ENCODE measurements around the gene SPRR3. TPM values are rescaled to one million over a fixed set of nuclear protein-coding genes. Genes with fewer than 3 reads are reported as not detected.

SPRR3 gene
- total RNA-seq, 1 donor from 2014 or later = not detected

- Mint-ChIP-seq H3K4me1 (ENCODE audit: low read depth, unreplicated experiment) (no peaks in the 10 kb centered on the region), H3K36me3 (ENCODE audit: unreplicated experiment) (no peaks in the 10 kb centered on the region), H3K27ac (ENCODE audit: unreplicated experiment) (no peak overlapping the region), H3K9me3 (ENCODE audit: unreplicated experiment) (no peaks in the 10 kb centered on the region), H3K27me3 (ENCODE audit: unreplicated experiment) (peaks cover 5% of the 10 kb centered on the region), H3K4me3 (ENCODE audit: unreplicated experiment) (no peak overlapping the region)
- TF ChIP-seq CTCF (IDR thresholded peaks at IDR 0.05; ENCODE audit: partially characterized antibody, unreplicated experiment) = no peak
- no peak for DNase-seq
Measured at GRCh38 chr1:152959801-152960451, 41.6 kb upstream of the SPRR3 start.

- Mint-ChIP-seq H3K27ac (ENCODE audit: unreplicated experiment) (no peak overlapping the region), H3K27me3 (ENCODE audit: unreplicated experiment) (peaks cover 6% of the 10 kb centered on the region), H3K4me1 (ENCODE audit: low read depth, unreplicated experiment) (no peaks in the 10 kb centered on the region), H3K9me3 (ENCODE audit: unreplicated experiment) (no peaks in the 10 kb centered on the region), H3K36me3 (ENCODE audit: unreplicated experiment) (no peaks in the 10 kb centered on the region), H3K4me3 (ENCODE audit: unreplicated experiment) (no peak overlapping the region)
- DNase-seq = no peak
- TF ChIP-seq CTCF (IDR thresholded peaks at IDR 0.05; ENCODE audit: partially characterized antibody, unreplicated experiment) = no peak
Measured at GRCh38 chr1:152960452-152961044, 41.0 kb upstream of the SPRR3 start.

- DNase-seq = no peak
- no peaks in the 10 kb centered on the region for H3K9me3 Mint-ChIP-seq (ENCODE audit: unreplicated experiment)
- H3K36me3 Mint-ChIP-seq (ENCODE audit: unreplicated experiment) = no peaks in the 10 kb centered on the region
- H3K4me3 Mint-ChIP-seq (ENCODE audit: unreplicated experiment) = no peak overlapping the region
- H3K27ac Mint-ChIP-seq (ENCODE audit: unreplicated experiment) = no peak overlapping the region
- TF ChIP-seq CTCF (IDR thresholded peaks at IDR 0.05; ENCODE audit: partially characterized antibody, unreplicated experiment) = no peak
- no peaks in the 10 kb centered on the region for H3K4me1 Mint-ChIP-seq (ENCODE audit: low read depth, unreplicated experiment)
- peaks cover 6% of the 10 kb centered on the region for H3K27me3 Mint-ChIP-seq (ENCODE audit: unreplicated experiment)
Measured at GRCh38 chr1:152961226-152961891, 40.2 kb upstream of the SPRR3 start.

GRCh38 chr1:152962876-152963415 lies 38.6 kb upstream of the SPRR3 start:
- H3K27ac Mint-ChIP-seq (ENCODE audit: unreplicated experiment) = no peak overlapping the region
- H3K9me3 Mint-ChIP-seq (ENCODE audit: unreplicated experiment) = no peaks in the 10 kb centered on the region
- TF ChIP-seq CTCF (IDR thresholded peaks at IDR 0.05; ENCODE audit: partially characterized antibody, unreplicated experiment) = no peak
- no peak for DNase-seq
- H3K27me3 Mint-ChIP-seq (ENCODE audit: unreplicated experiment) = peaks cover 6% of the 10 kb centered on the region
- no peaks in the 10 kb centered on the region for H3K4me1 Mint-ChIP-seq (ENCODE audit: low read depth, unreplicated experiment)
- no peak overlapping the region for H3K4me3 Mint-ChIP-seq (ENCODE audit: unreplicated experiment)
- no peaks in the 10 kb centered on the region for H3K36me3 Mint-ChIP-seq (ENCODE audit: unreplicated experiment)

- Mint-ChIP-seq H3K36me3 (ENCODE audit: unreplicated experiment) (no peaks in the 10 kb centered on the region), H3K27me3 (ENCODE audit: unreplicated experiment) (peaks cover 6% of the 10 kb centered on the region), H3K4me3 (ENCODE audit: unreplicated experiment) (no peak overlapping the region), H3K27ac (ENCODE audit: unreplicated experiment) (no peak overlapping the region), H3K4me1 (ENCODE audit: low read depth, unreplicated experiment) (no peaks in the 10 kb centered on the region), H3K9me3 (ENCODE audit: unreplicated experiment) (no peaks in the 10 kb centered on the region)
- TF ChIP-seq CTCF (IDR thresholded peaks at IDR 0.05; ENCODE audit: partially characterized antibody, unreplicated experiment) = no peak
- DNase-seq = no peak
Measured at GRCh38 chr1:152964536-152964935, 37.0 kb upstream of the SPRR3 start.

Data from glutamatergic neuron (in vitro differentiated cells).